GM21360 (cell line): ENCODE data around the gene SDK2.

Experiments
- ATAC-seq: cut with Tn5 transposase; IDR thresholded peaks from one replicate; pipeline ENCODE4 v1.9.1; 2021; ENCODE audit warnings: mild to moderate bottlenecking, moderate library complexity; ENCODE audit not compliant: unreplicated experiment

Gene SDK2

GRCh38 chr17:73634629-73635028 lies 9.6 kb downstream of the SDK2 start:
- ATAC-seq = no peak

GRCh38 chr17:73633736-73634135 lies 10.5 kb downstream of the SDK2 start:
- ATAC-seq = no peak

GRCh38 chr17:73632513-73632912 lies 11.7 kb downstream of the SDK2 start:
- no peak for ATAC-seq

DNA sequence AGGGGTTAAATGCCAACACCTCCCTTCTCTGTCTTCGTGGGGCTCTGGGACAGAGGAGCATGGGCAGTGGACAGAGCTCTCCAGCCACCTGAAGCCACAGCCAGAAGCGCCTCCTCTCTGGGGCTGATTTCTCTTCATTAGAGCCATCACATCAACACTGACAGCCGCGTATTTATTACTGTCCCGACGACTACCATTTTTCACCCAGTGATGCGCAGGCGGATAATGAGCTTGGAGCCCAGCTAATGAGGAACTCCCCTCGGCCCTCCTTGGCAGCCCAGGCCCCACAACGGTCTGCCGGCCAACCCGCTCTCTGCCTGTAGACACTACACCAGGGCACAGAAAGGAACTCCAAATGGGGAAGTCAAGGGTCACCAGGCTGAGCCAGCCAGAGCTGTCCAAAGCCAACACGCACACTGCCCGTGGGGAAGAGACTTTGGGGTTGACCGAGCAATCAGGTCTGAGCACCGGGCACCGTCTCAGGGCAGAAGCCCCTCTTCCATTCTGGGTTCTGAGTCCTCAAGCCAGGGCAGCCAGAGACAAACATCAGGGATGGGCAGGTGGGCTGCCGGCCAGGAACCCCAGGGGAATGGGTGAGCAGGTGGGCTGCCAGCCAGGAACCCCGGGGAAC lies 13.2 kb downstream of the SDK2 start:
- ATAC-seq = no peak

- ATAC-seq = no peak
These were observed 13.7 kb downstream of the SDK2 start for GRCh38 chr17:73630531-73630930.

DNA sequence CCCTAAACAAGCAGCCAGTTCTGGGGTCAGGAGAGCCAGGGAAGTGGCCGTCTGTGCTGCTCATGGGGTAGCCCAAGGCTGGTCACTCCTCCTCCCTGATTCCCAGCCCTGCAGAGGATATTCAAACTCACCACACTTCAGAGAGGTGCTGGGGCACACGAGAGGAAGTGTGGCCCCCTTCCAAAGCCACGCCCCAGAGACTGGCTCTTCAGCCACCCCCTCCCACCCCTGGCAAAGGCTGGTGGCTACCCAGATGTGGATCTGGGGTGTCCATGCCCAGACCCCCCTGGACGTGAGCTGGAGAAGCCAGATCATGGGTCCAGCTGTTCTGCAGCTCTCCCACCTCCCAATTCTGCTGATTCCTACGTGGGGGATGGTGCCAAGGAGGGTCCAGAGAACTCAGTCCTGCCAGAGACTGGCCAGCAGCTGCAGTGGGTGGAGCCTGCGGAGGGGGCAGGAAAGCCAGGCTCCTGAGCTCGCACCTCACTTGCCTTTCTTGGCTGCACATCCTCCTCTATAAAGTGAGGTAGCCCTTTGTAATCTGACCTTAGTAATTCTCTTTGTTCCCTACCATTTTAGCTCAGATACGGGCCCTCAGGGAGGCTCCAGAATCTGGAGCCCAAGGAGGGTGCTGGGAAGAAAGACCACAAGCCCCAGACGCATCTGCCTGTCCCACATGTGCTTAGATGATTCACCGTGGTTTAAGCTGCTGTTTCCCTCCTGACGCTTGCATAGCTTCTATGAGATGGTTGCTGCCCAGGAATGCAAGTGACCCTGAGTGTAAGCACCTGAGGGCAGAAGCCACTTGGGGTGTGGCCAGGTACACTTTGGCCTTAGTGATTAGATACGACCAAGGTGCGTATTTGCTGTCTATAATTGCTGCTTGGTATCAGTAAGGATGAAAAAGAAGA lies 15.3 kb downstream of the SDK2 start:
- no peak for ATAC-seq

DNA sequence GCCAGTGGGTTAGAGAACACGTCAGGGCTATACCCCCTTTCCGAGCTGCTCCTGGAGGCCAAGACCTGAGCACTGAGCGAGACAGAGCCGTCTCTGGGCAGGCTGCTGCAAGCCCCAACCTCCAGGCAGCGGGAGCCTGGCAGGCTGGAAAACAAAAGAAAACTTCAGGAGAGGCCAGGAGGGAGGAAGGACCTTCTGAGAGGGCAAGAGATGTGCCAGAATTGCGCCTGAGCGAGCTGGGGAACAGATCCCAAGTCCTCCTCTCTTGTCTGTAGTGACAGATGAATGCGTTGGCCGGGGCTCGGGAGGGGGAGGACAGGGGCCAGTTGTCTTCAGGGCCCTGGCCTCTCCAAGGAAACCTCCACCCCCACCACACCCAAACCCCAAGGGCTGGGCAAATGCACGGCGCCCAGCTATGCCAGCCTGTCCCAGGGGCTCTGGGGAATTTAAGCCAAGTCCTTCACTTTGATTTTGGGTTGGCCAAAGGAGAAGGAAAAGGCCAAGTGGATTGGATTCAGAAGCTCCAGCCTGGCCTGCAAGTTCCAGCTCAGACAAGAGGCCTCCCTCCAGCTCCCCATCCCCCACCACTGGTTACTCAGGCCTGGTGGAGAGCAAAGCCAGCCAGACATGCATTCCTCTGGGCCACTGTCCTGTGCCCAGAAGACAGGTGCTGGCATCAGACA lies 18.1 kb downstream of the SDK2 start:
- ATAC-seq = no peak

DNA sequence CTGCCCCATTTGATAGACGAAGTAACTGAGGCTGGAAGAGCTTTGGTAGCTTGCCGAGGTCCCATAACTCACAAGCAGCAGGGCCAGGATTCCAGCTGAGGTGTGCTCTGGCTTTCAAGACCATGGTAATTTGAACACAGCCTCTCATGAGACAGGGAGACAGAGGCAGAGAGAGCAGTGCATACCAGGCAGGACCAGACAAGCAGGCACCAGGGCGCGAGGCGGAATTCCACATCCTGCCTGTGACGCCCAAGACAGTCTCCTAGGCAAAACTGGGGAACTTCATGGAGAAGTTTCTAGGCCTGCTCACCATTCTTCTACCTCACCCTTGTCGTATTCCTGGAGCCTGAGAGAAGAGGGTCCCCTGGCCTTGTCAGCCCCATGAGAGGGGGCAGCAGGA lies 19.2 kb downstream of the SDK2 start:
- no peak for ATAC-seq

DNA sequence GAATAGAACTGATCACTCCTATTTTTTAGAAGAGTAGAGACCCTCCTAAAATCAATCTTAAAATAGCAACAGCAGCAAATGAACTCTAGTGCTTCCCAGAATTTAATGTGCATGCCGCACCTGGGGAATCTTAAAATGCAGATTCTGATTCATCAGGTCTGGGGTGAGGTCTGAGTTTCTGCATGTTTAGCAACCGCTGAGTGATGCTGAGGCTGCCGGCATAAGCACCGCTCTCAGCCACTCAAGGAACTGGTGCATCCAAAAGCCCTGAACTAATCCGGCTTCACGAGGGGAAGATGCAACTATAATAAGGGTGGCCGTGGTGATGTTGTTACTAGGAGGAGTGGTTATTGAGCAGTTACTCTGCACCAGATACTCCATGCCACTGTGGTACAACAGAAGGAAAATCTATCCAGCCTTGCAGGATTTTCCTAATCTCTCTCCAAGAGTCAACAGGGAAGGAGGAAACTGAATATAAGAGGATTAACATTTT lies 19.7 kb downstream of the SDK2 start:
- no peak for ATAC-seq

DNA sequence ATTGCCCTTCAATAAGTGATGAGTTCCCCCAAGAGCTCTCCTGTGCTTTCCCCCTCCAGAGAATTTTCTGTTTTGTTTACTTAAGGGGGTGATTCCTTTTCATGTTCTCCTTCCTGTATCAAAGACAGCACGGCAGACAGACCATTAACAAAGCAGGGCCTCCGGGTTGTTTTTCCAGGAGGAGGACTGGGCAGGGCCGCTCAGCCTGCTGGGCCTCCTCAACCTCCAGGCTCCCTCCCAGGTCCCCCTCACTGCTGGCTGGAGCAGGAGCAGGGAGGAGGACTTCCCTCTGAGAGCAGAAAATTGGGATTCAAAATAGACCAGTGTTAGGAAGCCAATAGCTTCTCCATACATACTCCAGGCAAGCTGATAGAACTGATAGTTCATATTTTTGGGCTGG lies 20.4 kb downstream of the SDK2 start:
- no peak for ATAC-seq

DNA sequence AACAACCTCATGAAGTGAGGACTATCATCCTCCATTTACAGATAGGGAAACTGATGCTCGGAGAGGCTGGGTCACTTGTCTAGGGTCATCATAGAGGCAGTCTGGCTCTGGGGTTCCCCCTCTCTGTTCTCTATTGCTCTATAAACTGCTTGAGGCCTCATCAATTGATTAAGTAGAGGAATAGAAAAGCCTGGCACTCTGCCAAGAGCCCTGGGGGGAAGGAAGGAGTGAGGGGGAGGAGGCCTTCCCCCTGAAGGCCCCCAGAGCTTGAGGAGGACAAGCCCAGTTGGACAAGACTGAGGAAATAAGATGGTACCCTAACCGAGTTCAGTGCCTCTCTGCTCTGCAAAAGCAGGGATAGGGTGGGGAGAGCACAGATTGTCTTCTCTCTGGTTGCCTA lies 21.0 kb downstream of the SDK2 start:
- no peak for ATAC-seq

- no peak for ATAC-seq
These were observed 21.9 kb downstream of the SDK2 start for GRCh38 chr17:73622381-73622780.

- no peak for ATAC-seq
These were observed 22.6 kb downstream of the SDK2 start for GRCh38 chr17:73621685-73622084.

DNA sequence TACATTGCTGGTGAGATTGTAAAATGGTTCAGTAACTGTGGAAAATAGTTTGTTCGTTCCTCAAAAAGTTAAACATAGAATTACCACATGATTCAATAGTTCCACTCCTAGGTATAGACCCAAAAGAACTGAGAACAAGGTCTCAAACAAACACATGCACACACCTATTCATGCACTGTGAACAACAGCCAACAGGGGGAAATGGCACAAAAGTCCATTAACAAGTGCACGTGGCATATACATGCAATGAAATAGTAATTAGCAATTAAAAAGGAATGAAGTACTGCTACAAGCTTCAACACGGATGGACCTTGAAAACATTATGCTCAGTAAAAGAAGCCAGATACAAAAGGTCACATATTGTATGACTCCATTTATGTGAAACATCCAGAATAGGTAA lies 23.8 kb downstream of the SDK2 start:
- no peak for ATAC-seq

DNA sequence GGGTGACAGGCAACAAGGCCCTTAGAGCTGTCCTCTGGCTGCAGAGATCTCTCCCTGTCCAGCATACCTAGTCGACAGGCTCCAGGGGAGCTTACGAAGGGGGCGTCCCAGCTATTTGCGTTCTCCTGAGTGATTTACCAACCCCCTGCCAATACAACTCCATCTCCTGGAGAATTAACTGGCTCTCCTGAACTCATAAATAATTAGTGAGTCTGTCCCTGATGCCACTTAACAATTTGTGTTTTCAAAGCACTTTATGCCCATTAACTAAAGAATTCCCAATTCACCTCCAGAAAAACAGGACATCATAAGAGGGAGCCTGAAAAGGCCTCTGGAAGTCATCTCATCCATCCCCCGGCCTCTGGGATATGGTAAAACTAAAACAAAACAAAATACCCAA lies 26.7 kb downstream of the SDK2 start:
- no peak for ATAC-seq

DNA sequence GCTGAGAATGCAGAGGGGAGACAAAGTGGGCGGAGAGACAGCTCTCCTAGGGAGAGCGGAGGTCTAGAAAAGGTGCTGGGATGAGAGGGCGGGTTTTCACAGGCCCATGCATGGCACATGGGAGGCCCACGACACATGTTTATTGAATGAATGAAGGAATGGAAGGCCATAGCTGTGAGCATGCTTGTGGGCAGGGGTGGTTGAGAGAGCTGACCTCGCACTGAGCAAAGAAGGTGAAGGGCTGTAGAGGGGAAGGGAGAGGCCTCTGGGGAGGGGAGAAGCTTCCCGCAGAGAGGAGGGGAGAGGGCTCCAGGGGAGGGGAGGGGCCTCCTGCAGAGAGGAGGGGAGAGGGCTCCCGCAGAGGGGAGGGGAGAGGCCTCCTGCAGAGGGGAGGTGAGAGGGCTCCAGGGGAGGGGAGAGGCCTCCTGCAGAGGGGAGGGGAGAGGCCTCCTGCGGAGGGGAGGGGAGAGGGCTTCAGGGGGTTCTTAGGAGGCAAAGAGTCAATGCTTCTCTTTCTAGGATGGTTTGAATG lies 27.3 kb downstream of the SDK2 start:
- ATAC-seq = no peak

GRCh38 chr17:73616120-73616872 lies 27.9 kb downstream of the SDK2 start:
- ATAC-seq = no peak

GRCh38 chr17:73614256-73614655 lies 30.0 kb downstream of the SDK2 start:
- no peak for ATAC-seq

GRCh38 chr17:73613271-73614233 lies 30.7 kb downstream of the SDK2 start:
- no peak for ATAC-seq
